ENCODE results near the gene CNPPD1. TPM values are rescaled to one million over a fixed set of nuclear protein-coding genes. Genes with fewer than 3 reads are reported as not detected.

CNPPD1 gene
- polyA plus RNA-seq, 2 of the 4 experiments (the other 2 are of a cell fraction) = 22.4 to 27.6 TPM

DNA sequence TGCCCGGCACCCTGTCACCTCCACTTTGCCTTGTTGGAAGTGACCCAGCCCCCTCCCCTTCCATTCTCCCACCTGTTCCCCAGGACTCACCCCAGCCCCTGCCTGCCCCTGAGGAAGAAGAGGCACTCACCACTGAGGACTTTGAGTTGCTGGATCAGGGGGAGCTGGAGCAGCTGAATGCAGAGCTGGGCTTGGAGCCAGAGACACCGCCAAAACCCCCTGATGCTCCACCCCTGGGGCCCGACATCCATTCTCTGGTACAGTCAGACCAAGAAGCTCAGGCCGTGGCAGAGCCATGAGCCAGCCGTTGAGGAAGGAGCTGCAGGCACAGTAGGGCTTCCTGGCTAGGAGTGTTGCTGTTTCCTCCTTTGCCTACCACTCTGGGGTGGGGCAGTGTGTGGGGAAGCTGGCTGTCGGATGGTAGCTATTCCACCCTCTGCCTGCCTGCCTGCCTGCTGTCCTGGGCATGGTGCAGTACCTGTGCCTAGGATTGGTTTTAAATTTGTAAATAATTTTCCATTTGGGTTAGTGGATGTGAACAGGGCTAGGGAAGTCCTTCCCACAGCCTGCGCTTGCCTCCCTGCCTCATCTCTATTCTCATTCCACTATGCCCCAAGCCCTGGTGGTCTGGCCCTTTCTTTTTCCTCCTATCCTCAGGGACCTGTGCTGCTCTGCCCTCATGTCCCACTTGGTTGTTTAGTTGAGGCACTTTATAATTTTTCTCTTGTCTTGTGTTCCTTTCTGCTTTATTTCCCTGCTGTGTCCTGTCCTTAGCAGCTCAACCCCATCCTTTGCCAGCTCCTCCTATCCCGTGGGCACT lies 5.8 kb upstream of the CNPPD1 start:
- POLR2A ChIA-PET = no interaction called here
- FAIRE-seq (no peak), DNase-seq (ENCODE audit: low read depth in 1 of 2, low spot score in 1 of 2) (no peak), ATAC-seq (no peak)
- Histone ChIP-seq H3K4me3 (no peak overlapping the region), H3K4me1 (peaks cover 10% of the 10 kb centered on the region), H3K27ac (no peak overlapping the region), H3K9me3 (no peaks in the 10 kb centered on the region), H3K4me2 (no peak overlapping the region)
- TF ChIP-seq, protein P1, sequence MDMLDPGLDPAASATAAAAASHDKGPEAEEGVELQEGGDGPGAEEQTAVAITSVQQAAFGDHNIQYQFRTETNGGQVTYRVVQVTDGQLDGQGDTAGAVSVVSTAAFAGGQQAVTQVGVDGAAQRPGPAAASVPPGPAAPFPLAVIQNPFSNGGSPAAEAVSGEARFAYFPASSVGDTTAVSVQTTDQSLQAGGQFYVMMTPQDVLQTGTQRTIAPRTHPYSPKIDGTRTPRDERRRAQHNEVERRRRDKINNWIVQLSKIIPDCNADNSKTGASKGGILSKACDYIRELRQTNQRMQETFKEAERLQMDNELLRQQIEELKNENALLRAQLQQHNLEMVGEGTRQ (IDR thresholded peaks at IDR 0.05) = no peak
- TF ChIP-seq RNF2 (IDR thresholded peaks at IDR 0.05; ENCODE audit: borderline replicate concordance, low read depth) (no peak), KDM5A (IDR thresholded peaks at IDR 0.05) (no peak), NFE2L2 (conservative IDR thresholded peaks at IDR 0.05; ENCODE audit: low read length) (no peak), CHD4 (IDR thresholded peaks at IDR 0.05; ENCODE audit: borderline replicate concordance) (no peak), SMC3 (IDR thresholded peaks at IDR 0.05) (no peak), FOXS1 (CRISPR knock-in tag; IDR thresholded peaks at IDR 0.05) (no peak), EP300 (IDR thresholded peaks at IDR 0.05) (no peak)
- TF ChIP-seq, protein P2, sequence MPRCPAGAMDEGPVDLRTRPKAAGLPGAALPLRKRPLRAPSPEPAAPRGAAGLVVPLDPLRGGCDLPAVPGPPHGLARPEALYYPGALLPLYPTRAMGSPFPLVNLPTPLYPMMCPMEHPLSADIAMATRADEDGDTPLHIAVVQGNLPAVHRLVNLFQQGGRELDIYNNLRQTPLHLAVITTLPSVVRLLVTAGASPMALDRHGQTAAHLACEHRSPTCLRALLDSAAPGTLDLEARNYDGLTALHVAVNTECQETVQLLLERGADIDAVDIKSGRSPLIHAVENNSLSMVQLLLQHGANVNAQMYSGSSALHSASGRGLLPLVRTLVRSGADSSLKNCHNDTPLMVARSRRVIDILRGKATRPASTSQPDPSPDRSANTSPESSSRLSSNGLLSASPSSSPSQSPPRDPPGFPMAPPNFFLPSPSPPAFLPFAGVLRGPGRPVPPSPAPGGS (IDR thresholded peaks at IDR 0.05) = no peak
- TF ChIP-seq, protein P3, sequence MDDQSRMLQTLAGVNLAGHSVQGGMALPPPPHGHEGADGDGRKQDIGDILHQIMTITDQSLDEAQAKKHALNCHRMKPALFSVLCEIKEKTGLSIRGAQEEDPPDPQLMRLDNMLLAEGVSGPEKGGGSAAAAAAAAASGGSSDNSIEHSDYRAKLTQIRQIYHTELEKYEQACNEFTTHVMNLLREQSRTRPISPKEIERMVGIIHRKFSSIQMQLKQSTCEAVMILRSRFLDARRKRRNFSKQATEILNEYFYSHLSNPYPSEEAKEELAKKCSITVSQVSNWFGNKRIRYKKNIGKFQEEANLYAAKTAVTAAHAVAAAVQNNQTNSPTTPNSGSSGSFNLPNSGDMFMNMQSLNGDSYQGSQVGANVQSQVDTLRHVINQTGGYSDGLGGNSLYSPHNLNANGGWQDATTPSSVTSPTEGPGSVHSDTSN (IDR thresholded peaks at IDR 0.05) = no peak
- CTCF ChIA-PET = interaction anchor here (0.6 to 4.0 kb wide), 13 partner anchors 8 to 124 kb away, joined by 3 to 24 read pairs (median 5); partner anchors contain the start of genes SLC23A3 and ZFAND2B
- WGBS (ENCODE audit: missing lambda C conversion rate) = 93% methylated on average over 8 of the region's 8 CpGs

DNA sequence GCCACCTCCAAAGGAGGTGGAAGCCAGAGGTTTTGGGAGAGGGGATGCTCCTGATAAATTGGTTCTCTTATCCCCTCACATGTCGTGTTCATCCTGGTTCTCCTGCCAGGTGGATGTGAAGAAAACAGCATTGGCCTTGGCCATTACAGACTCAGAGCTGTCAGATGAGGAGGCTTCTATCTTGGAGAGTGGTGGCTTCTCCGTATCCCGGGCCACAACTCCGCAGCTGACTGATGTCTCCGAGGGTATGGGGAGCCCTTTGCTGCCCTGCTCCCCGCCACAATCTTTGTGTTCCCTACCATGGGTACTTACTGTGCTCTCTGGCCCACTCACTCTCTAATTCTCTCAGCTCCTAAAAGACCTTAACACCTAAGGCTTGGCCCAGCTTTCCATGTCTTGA lies 4.8 kb upstream of the CNPPD1 start:
- no peak for ATAC-seq
- no peak overlapping the region for H3K27ac ChIP-seq
- peaks cover 10% of the 10 kb centered on the region for H3K4me1 ChIP-seq
- no peak overlapping the region for H3K4me2 ChIP-seq
- H3K9me3 ChIP-seq = no peaks in the 10 kb centered on the region
- DNase-seq (ENCODE audit: low read depth in 1 of 2, low spot score in 1 of 2) = no peak
- ChIA-PET POLR2A (interaction anchor here (1.7 kb wide), 1 partner anchor 25 kb away, joined by 5 read pairs; the partner anchor contains the start of gene ZFAND2B), CTCF (interaction anchor here (0.8 to 4.0 kb wide), 13 partner anchors 10 to 123 kb away, joined by 3 to 24 read pairs (median 4); partner anchors contain the start of genes SLC23A3 and ZFAND2B)
- FAIRE-seq = no peak
- no peak for TF ChIP-seq SMC3 (IDR thresholded peaks at IDR 0.05)
- TF ChIP-seq, protein P4, sequence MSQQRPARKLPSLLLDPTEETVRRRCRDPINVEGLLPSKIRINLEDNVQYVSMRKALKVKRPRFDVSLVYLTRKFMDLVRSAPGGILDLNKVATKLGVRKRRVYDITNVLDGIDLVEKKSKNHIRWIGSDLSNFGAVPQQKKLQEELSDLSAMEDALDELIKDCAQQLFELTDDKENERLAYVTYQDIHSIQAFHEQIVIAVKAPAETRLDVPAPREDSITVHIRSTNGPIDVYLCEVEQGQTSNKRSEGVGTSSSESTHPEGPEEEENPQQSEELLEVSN (IDR thresholded peaks at IDR 0.05; ENCODE audit: borderline replicate concordance, low read depth) = no peak
- no peak for TF ChIP-seq RARB (CRISPR knock-in tag; IDR thresholded peaks at IDR 0.05)
- no peak for TF ChIP-seq CBX2 (IDR thresholded peaks at IDR 0.05; ENCODE audit: borderline replicate concordance, low read depth)
- WGBS (ENCODE audit: missing lambda C conversion rate) = 85% methylated on average over 6 of the region's 6 CpGs
- no peak overlapping the region for H3K4me3 ChIP-seq

DNA sequence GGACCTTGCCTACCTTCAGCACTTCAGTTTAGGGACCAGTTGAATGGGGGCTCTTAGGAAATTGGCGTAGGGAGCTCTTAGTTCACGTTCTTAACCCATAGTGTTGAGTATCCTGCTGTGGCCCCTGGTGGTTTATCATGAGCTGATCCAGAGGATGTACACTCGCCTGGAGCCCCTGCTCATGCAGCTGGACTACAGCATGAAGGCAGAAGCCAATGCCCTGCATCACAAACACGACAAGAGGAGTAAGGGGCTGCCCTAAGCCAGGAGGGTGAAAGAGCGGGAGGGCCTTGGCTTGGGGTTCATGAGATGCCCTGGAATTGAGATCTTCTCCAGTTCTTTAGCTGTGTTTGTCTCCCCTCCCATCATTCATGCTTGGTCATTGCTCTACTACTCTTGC lies 4.2 kb upstream of the CNPPD1 start:
- 84% methylated on average over 4 of the region's 5 CpGs for WGBS (ENCODE audit: missing lambda C conversion rate)
- H3K27ac ChIP-seq = no peak overlapping the region
- TF ChIP-seq HOXB5 (CRISPR knock-in tag; IDR thresholded peaks at IDR 0.05) (no peak), JUN (IDR thresholded peaks at IDR 0.05) (no peak), EHMT2 (IDR thresholded peaks at IDR 0.05; ENCODE audit: low read depth) (no peak), ZNF302 (CRISPR knock-in tag; IDR thresholded peaks at IDR 0.05) (no peak), KDM5A (IDR thresholded peaks at IDR 0.05) (no peak), ESRRA (IDR thresholded peaks at IDR 0.05; ENCODE audit: borderline replicate concordance, low read length) (no peak), EP300 (IDR thresholded peaks at IDR 0.05) (no peak), ZC3H11A (IDR thresholded peaks at IDR 0.05) (no peak), RAD21 (conservative IDR thresholded peaks at IDR 0.05 in 1 of 2, IDR thresholded peaks at IDR 0.05 in 1 of 2) (no peak), CBX2 (IDR thresholded peaks at IDR 0.05; ENCODE audit: borderline replicate concordance, low read depth) (no peak), RFX5 (IDR thresholded peaks at IDR 0.05) (no peak), FOXS1 (CRISPR knock-in tag; IDR thresholded peaks at IDR 0.05) (no peak), MYC (IDR thresholded peaks at IDR 0.05; ENCODE audit: borderline replicate concordance, low read length) (no peak), SMC3 (IDR thresholded peaks at IDR 0.05) (no peak), CHD4 (IDR thresholded peaks at IDR 0.05; ENCODE audit: borderline replicate concordance) (no peak)
- TF ChIP-seq, protein P2 (IDR thresholded peaks at IDR 0.05) = no peak
- TF ChIP-seq, protein P5, sequence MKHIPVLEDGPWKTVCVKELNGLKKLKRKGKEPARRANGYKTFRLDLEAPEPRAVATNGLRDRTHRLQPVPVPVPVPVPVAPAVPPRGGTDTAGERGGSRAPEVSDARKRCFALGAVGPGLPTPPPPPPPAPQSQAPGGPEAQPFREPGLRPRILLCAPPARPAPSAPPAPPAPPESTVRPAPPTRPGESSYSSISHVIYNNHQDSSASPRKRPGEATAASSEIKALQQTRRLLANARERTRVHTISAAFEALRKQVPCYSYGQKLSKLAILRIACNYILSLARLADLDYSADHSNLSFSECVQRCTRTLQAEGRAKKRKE (CRISPR knock-in tag; IDR thresholded peaks at IDR 0.05; ENCODE audit: low read depth) = no peak
- FAIRE-seq (no peak), DNase-seq (ENCODE audit: low read depth in 1 of 2, low spot score in 1 of 2) (no peak), ATAC-seq (no peak)
- H3K4me3 ChIP-seq = no peak overlapping the region
- H3K4me1 ChIP-seq = peaks cover 10% of the 10 kb centered on the region
- H3K4me2 ChIP-seq = no peak overlapping the region
- ChIA-PET POLR2A (interaction anchor here (1.7 kb wide), 1 partner anchor 26 kb away, joined by 5 read pairs; the partner anchor contains the start of gene ZFAND2B), CTCF (interaction anchor here (1.0 to 4.0 kb wide), 11 partner anchors 10 to 123 kb away, joined by 3 to 24 read pairs (median 5); partner anchors contain the start of genes NHEJ1, SLC23A3 and ZFAND2B)
- no peaks in the 10 kb centered on the region for H3K9me3 ChIP-seq
